IMR-90 (cell line): ENCODE measurements around the gene TBC1D8. TPM values are rescaled to one million over a fixed set of nuclear protein-coding genes. Genes with fewer than 3 reads are reported as not detected.

Experiments
- ATAC-seq: fragments of 200-7000 bp; cut with Tn5 transposase; 2 replicates; pipeline ENCODE4 v1.9.1; 2020; ENCODE audit warnings: low read depth, mild to moderate bottlenecking, moderate library complexity
- BruUV-seq: library from RNA; stranded (reverse); fragments of 400-500 nt; replicated peaks from 2 replicates; lab custom pipeline; 2021; lab: Mats Ljungman, UMichigan
- CTCF ChIA-PET: fragments of 300-600 bp; formaldehyde crosslinking; extraction: SDS; loops from one replicate; lab custom pipeline; 2021; ENCODE audit warnings: antibody characterized with exemption; lab: Yijun Ruan, JAX
- POLR2A ChIA-PET: fragments of 300-600 bp; sonication (Branson Sonifier 250); formaldehyde crosslinking; loops from one replicate; lab custom pipeline; 2022; ENCODE audit warnings: antibody characterized with exemption; ENCODE audit not compliant: unreplicated experiment; lab: Charles Lee
- DNase-seq: peaks from one replicate; pipeline ENCODE4 v3.0.0; 2013
- H2AFZ ChIP-seq: replicated peaks from 2 replicates; pipeline ENCODE3; 2013; ENCODE audit warnings: low read length, mild to moderate bottlenecking; ENCODE audit not compliant: poor library complexity
- H2AK5ac ChIP-seq: 2 replicates; pipeline ENCODE4 v1.6.1; 2013; ENCODE audit warnings: low read depth, low read length, inconsistent platforms
- H2AK9ac ChIP-seq: replicated peaks from 2 replicates; pipeline ENCODE3; 2013; ENCODE audit warnings: mild to moderate bottlenecking, low read depth, low read length, moderate library complexity; ENCODE audit not compliant: poor library complexity
- H2BK120ac ChIP-seq: 2 replicates; pipeline ENCODE4 v1.6.1; 2013; ENCODE audit warnings: low read depth, low read length, inconsistent platforms
- H2BK15ac ChIP-seq: 3 replicates; pipeline ENCODE4 v1.6.1; 2013; ENCODE audit warnings: low read depth, low read length, inconsistent platforms
- H2BK20ac ChIP-seq: 2 replicates; pipeline ENCODE4 v1.6.1; 2013; ENCODE audit warnings: low read depth, mild to moderate bottlenecking, inconsistent platforms, low read length, moderate library complexity
- H2BK5ac ChIP-seq: 2 replicates; pipeline ENCODE4 v1.6.1; 2013; ENCODE audit warnings: mild to moderate bottlenecking, low read depth, low read length, inconsistent platforms; ENCODE audit not compliant: poor library complexity, severe bottlenecking
- H3K14ac ChIP-seq: replicated peaks from 2 replicates; pipeline ENCODE4 v1.6.1; 2013; ENCODE audit warnings: low read depth, low read length, inconsistent platforms
- H3K18ac ChIP-seq: 2 replicates; pipeline ENCODE4 v1.6.1; 2013; ENCODE audit warnings: low read depth, low read length, control low read depth
- H3K23ac ChIP-seq: 2 replicates; pipeline ENCODE4 v1.6.1; 2013; ENCODE audit warnings: low read depth, low read length, inconsistent platforms
- H3K27ac ChIP-seq: 2 replicates; pipeline ENCODE4 v1.5.1; 2013; ENCODE audit warnings: mild to moderate bottlenecking, control low read depth, low read length; ENCODE audit not compliant: insufficient read depth
- H3K27me3 ChIP-seq: 2 replicates; pipeline ENCODE4 v1.6.1; 2013; ENCODE audit warnings: low read length; ENCODE audit not compliant: control insufficient read depth, insufficient read depth
- H3K36me3 ChIP-seq: 2 replicates; pipeline ENCODE4 v1.6.1; 2013; ENCODE audit warnings: low read length, mixed read lengths; ENCODE audit not compliant: control insufficient read depth, insufficient read depth
- H3K4ac ChIP-seq: 2 replicates; pipeline ENCODE4 v1.6.1; 2013; ENCODE audit warnings: low read depth, low read length, inconsistent platforms
- H3K4me1 ChIP-seq: 2 replicates; pipeline ENCODE4 v1.6.1; 2013; ENCODE audit warnings: low read length, mixed read lengths; ENCODE audit not compliant: control insufficient read depth, insufficient read depth
- H3K4me2 ChIP-seq: 2 replicates; pipeline ENCODE4 v1.6.1; 2013; ENCODE audit warnings: low read depth, mild to moderate bottlenecking, control low read depth, low read length, moderate library complexity
- H3K4me3 ChIP-seq: 2 replicates; pipeline ENCODE4 v1.5.1; 2013; ENCODE audit warnings: low read depth, mild to moderate bottlenecking, control low read depth, low read length, moderate library complexity; ENCODE audit not compliant: insufficient read depth
- H3K56ac ChIP-seq: 2 replicates; pipeline ENCODE4 v1.6.1; 2013; ENCODE audit warnings: low read length, inconsistent platforms; ENCODE audit not compliant: insufficient read depth; ENCODE audit errors: extremely low read depth
- H3K79me1 ChIP-seq, 2 experiments: 2 replicates each; pipeline ENCODE4 v1.6.1; 2013; ENCODE audit warnings: low read length in 2 of 2, inconsistent platforms in 1 of 2, low read depth in 1 of 2
- H3K9ac ChIP-seq: 2 replicates; pipeline ENCODE4 v1.6.1; 2013; ENCODE audit warnings: low read depth, low read length, control low read depth
- H3K9me1 ChIP-seq: 2 replicates; pipeline ENCODE4 v1.6.1; 2013; ENCODE audit warnings: low read length, inconsistent platforms; ENCODE audit not compliant: insufficient read depth
- H3K9me3 ChIP-seq: 2 replicates; pipeline ENCODE4 v1.6.1; 2013; ENCODE audit warnings: low read length; ENCODE audit not compliant: control insufficient read depth, insufficient read depth
- H4K20me1 ChIP-seq: 2 replicates; pipeline ENCODE4 v1.6.1; 2013; ENCODE audit warnings: low read length, inconsistent platforms; ENCODE audit not compliant: insufficient read depth
- H4K5ac ChIP-seq: 2 replicates; pipeline ENCODE4 v1.6.1; 2013; ENCODE audit warnings: mild to moderate bottlenecking, low read depth, low read length, control low read depth
- H4K8ac ChIP-seq, 2 experiments: 2 replicates each; pipeline ENCODE4 v1.6.1; 2013; ENCODE audit warnings: low read depth in 2 of 2, low read length in 2 of 2, control low read depth in 1 of 2, inconsistent platforms in 1 of 2
- H4K91ac ChIP-seq: 2 replicates; pipeline ENCODE4 v1.6.1; 2013; ENCODE audit warnings: low read depth, low read length, inconsistent platforms; ENCODE audit not compliant: insufficient read depth
- WGBS, 2 experiments: methylation state at CpG; one replicate each; pipeline versions ENCODE4 v1.1.5 to v1.1.7; 2013; ENCODE audit warnings: missing lambda C conversion rate in 2 of 2; ENCODE audit not compliant: insufficient read length in 1 of 2; ENCODE audit errors: extremely low coverage in 2 of 2; 5-methylcytosine and 5-hydroxymethylcytosine counted together
- dilution Hi-C: fragments of 300-500 bp; cut with HindIII; formaldehyde crosslinking; loops from one replicate; pipeline ENCODE4 v1.14.3; 2018; ENCODE audit warnings: low sequenced_read_pairs; ENCODE audit not compliant: unreplicated experiment
- in situ Hi-C: fragments of 300-500 bp; cut with MboI; formaldehyde crosslinking; loops from 3 replicates; pipeline ENCODE4 v1.14.3; 2019; ENCODE audit warnings: low sequenced_read_pairs, inconsistent platforms, mixed read lengths
- intact Hi-C: fragments of 100-400 bp; cut with micrococcal nuclease; formaldehyde crosslinking; loops from 2 replicates; pipeline ENCODE4 v1.10.0; 2022
- polyA plus RNA-seq, 3 experiments: library from polyadenylated mRNA; depleted of rRNA; stranded (reverse); fragments of >200 nt; gene quantifications; 2 replicates each; pipeline ENCODE4 v1.2.3, GENCODE V29; 2012; ENCODE audit warnings: low replicate concordance in 1 of 3
- total RNA-seq: library from RNA; depleted of rRNA; stranded (reverse); fragments of >200 nt; gene quantifications from 2 replicates; pipeline ENCODE4 v1.2.3, GENCODE V29; 2012
- TF ChIP-seq, protein P1 (sequence below): fragments of 150-350 bp; IDR thresholded peaks from 2 replicates; pipeline ENCODE4 v1.6.1; 2017; ENCODE audit warnings: mild to moderate bottlenecking, antibody characterized with exemption, low read length, low read depth

TBC1D8 gene
- total and polyA plus RNA-seq, 2 of the 4 experiments (the other 2 are of a cell fraction): 1.3 to 1.5 TPM

GRCh38 chr2:101045330-101045729 lies 105.9 kb downstream of the TBC1D8 start:
- TF ChIP-seq, protein P1, sequence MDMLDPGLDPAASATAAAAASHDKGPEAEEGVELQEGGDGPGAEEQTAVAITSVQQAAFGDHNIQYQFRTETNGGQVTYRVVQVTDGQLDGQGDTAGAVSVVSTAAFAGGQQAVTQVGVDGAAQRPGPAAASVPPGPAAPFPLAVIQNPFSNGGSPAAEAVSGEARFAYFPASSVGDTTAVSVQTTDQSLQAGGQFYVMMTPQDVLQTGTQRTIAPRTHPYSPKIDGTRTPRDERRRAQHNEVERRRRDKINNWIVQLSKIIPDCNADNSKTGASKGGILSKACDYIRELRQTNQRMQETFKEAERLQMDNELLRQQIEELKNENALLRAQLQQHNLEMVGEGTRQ: no peak
- CTCF ChIA-PET: interaction anchor here (0.9 to 1.7 kb wide), 2 partner anchors 9 to 66 kb away, joined by 3 to 5 read pairs; no protein-coding TSS in a partner anchor
- Histone ChIP-seq H4K5ac (no peak overlapping the region), H3K23ac (no peak overlapping the region), H2BK5ac (no peak overlapping the region), H3K36me3 (no peaks in the 10 kb centered on the region), H2BK15ac (no peak overlapping the region), H3K27ac (no peak overlapping the region), H3K79me1 (0 out of 4 replicates have a peak, but pooled peaks cover 0 to 2% of the 10 kb centered on the region in 2 experiments), H3K4me1 (no peaks in the 10 kb centered on the region; the same call in 1 of the 2 replicates), H4K8ac (no peak overlapping the region), H2AK5ac (no peak overlapping the region), H2AFZ (no peak overlapping the region), H2BK20ac (no peak overlapping the region), H2BK120ac (no peak overlapping the region), H2AK9ac (no peak overlapping the region), H3K4me2 (no peak overlapping the region), H3K14ac (no peak overlapping the region), H3K9ac (no peak overlapping the region), H3K27me3 (peaks cover 2% of the 10 kb centered on the region; the same call in 1 of the 2 replicates), H3K9me1 (no peaks in the 10 kb centered on the region; the same call in 1 of the 2 replicates), H3K18ac (no peak overlapping the region), H3K4me3 (no peak overlapping the region), H4K91ac (no peak overlapping the region), H3K9me3 (no peaks in the 10 kb centered on the region), H3K56ac (no peak overlapping the region), H3K4ac (no peak overlapping the region), H4K20me1 (no peaks in the 10 kb centered on the region)
- no peak for ATAC-seq
- POLR2A ChIA-PET: no interaction called here
- in situ Hi-C loops: no loop called here
- no TSS peak for BruUV-seq
- WGBS, 2 experiments: 85% methylated on average over 6 of the region's 10 CpGs; no CpG with 5 or more reads in 1 of the 2 experiments
- dilution Hi-C loops: no loop called here
- intact Hi-C loops: no loop called here
- DNase-seq: no peak
